Activated T-helper 17 cell treated with anti-CD3 and anti-CD28 coated beads, Interleukin-2, amount 50 U/mL, for 72 hours (primary cell): ENCODE measurements around the gene CABP1. TPM values are rescaled to one million over a fixed set of nuclear protein-coding genes. Genes with fewer than 3 reads are reported as not detected.
"Not testable (repeated sequence)": the region's sequence is repeated elsewhere in the genome, so short reads cannot be mapped to it uniquely, and the experiment has no call there.

Experiments
- ATAC-seq: fragments of 150-1000 bp; cut with Tn5 transposase; replicated peaks from 2 replicates; pipeline ENCODE4 v1.10.0; 2021; ENCODE audit warnings: mild to moderate bottlenecking, moderate library complexity
- H3K27ac Mint-ChIP-seq: one replicate; pipeline ENCODE4 v1.8.0; 2022; ENCODE audit warnings: mixed read lengths
- H3K27me3 Mint-ChIP-seq: one replicate; pipeline ENCODE4 v1.8.0; 2022; ENCODE audit warnings: mixed read lengths
- H3K36me3 Mint-ChIP-seq: one replicate; pipeline ENCODE4 v1.8.0; 2022; ENCODE audit warnings: low read depth, mild to moderate bottlenecking, mixed read lengths
- H3K4me1 Mint-ChIP-seq: one replicate; pipeline ENCODE4 v1.8.0; 2022; ENCODE audit warnings: mixed read lengths
- H3K4me3 Mint-ChIP-seq: one replicate; pipeline ENCODE4 v1.8.0; 2022; ENCODE audit warnings: mild to moderate bottlenecking, mixed read lengths
- H3K9me3 Mint-ChIP-seq: one replicate; pipeline ENCODE4 v1.8.0; 2022; ENCODE audit warnings: mixed read lengths
- total RNA-seq, 2 donors: library from RNA; stranded (reverse); gene quantifications; one replicate each; pipeline ENCODE4 v1.2.3, GENCODE V29; 2022

CABP1 gene
- total RNA-seq = 1 to 10 TPM in 1 of 2 donors, under 1 TPM in 1; 0.56 to 6.9 TPM

- no peak within 1 kb of the TSS for H3K27ac Mint-ChIP-seq
Observed at GRCh38 chr12:120639771-120640721, at the start of gene CABP1. CABP1 (plus strand) TSS chr12:120640626; CDS start chr12:120640686, 60 bp downstream.

GRCh38 chr12:120590741-120591407, 49.6 kb upstream of the CABP1 start:
- Mint-ChIP-seq H3K4me3 (no peak overlapping the region), H3K9me3 (no peaks in the 10 kb centered on the region), H3K27ac (no peak overlapping the region), H3K36me3 (no peaks in the 10 kb centered on the region), H3K27me3 (no peaks in the 10 kb centered on the region), H3K4me1 (no peaks in the 10 kb centered on the region)
- ATAC-seq = no peak

More at GRCh38 chr12:120639771-120640721, at the start of gene CABP1:
- ATAC-seq = peak; percentile 75
- H3K4me3 Mint-ChIP-seq = peak within 1 kb of the TSS; percentile 58
- peaks cover 32% of the 10 kb centered on the region for H3K27me3 Mint-ChIP-seq
- H3K4me1 Mint-ChIP-seq = no peaks in the 10 kb centered on the region
- no peaks in the 10 kb centered on the region for H3K9me3 Mint-ChIP-seq
- H3K36me3 Mint-ChIP-seq = no peaks in the 10 kb centered on the region

GRCh38 chr12:120592121-120593049, 48.0 kb upstream of the CABP1 start:
- H3K4me3 Mint-ChIP-seq = no peak overlapping the region
- peak overlapping the region; percentile 22 for H3K27ac Mint-ChIP-seq
- ATAC-seq = no peak
- no peaks in the 10 kb centered on the region for H3K4me1 Mint-ChIP-seq
- no peaks in the 10 kb centered on the region for H3K9me3 Mint-ChIP-seq
- no peaks in the 10 kb centered on the region for H3K27me3 Mint-ChIP-seq
- no peaks in the 10 kb centered on the region for H3K36me3 Mint-ChIP-seq

GRCh38 chr12:120596901-120597300, 43.5 kb upstream of the CABP1 start:
- H3K27ac Mint-ChIP-seq = no peak overlapping the region
- H3K27me3 Mint-ChIP-seq = peaks cover 9% of the 10 kb centered on the region
- no peak overlapping the region for H3K4me3 Mint-ChIP-seq
- no peaks in the 10 kb centered on the region for H3K4me1 Mint-ChIP-seq
- H3K36me3 Mint-ChIP-seq = no peaks in the 10 kb centered on the region
- H3K9me3 Mint-ChIP-seq = no peaks in the 10 kb centered on the region
- ATAC-seq = no peak

- Mint-ChIP-seq H3K36me3 (no peaks in the 10 kb centered on the region), H3K9me3 (no peaks in the 10 kb centered on the region), H3K27me3 (peaks cover 14% of the 10 kb centered on the region), H3K27ac (no peak overlapping the region), H3K4me3 (no peak overlapping the region), H3K4me1 (no peaks in the 10 kb centered on the region)
- no peak for ATAC-seq
Observed at GRCh38 chr12:120597861-120598260, 42.6 kb upstream of the CABP1 start.

- Mint-ChIP-seq H3K9me3 (no peaks in the 10 kb centered on the region), H3K4me3 (no peak overlapping the region), H3K36me3 (no peaks in the 10 kb centered on the region), H3K27ac (no peak overlapping the region), H3K27me3 (peaks cover 14% of the 10 kb centered on the region), H3K4me1 (no peaks in the 10 kb centered on the region)
- ATAC-seq = no peak
Observed at GRCh38 chr12:120598674-120599463, 41.6 kb upstream of the CABP1 start.

GRCh38 chr12:120599672-120600552, 40.5 kb upstream of the CABP1 start:
- no peak for ATAC-seq
- peaks cover 14% of the 10 kb centered on the region for H3K27me3 Mint-ChIP-seq
- no peaks in the 10 kb centered on the region for H3K36me3 Mint-ChIP-seq
- H3K4me1 Mint-ChIP-seq = no peaks in the 10 kb centered on the region
- no peak overlapping the region for H3K27ac Mint-ChIP-seq
- H3K4me3 Mint-ChIP-seq = no peak overlapping the region
- no peaks in the 10 kb centered on the region for H3K9me3 Mint-ChIP-seq

GRCh38 chr12:120602416-120602815, 38.0 kb upstream of the CABP1 start:
- H3K36me3 Mint-ChIP-seq, H3K4me1 Mint-ChIP-seq, H3K9me3 Mint-ChIP-seq, H3K4me3 Mint-ChIP-seq, H3K27ac Mint-ChIP-seq, ATAC-seq: not testable (repeated sequence)
- H3K27me3 Mint-ChIP-seq = peaks cover 14% of the 10 kb centered on the region

- no peak for ATAC-seq
- no peaks in the 10 kb centered on the region for H3K36me3 Mint-ChIP-seq
- peaks cover 3% of the 10 kb centered on the region for H3K27me3 Mint-ChIP-seq
- no peaks in the 10 kb centered on the region for H3K9me3 Mint-ChIP-seq
- H3K27ac Mint-ChIP-seq = no peak overlapping the region
- H3K4me1 Mint-ChIP-seq = no peaks in the 10 kb centered on the region
- H3K4me3 Mint-ChIP-seq = no peak overlapping the region
Observed at GRCh38 chr12:120610560-120610959, 29.9 kb upstream of the CABP1 start.

GRCh38 chr12:120611534-120611933, 28.9 kb upstream of the CABP1 start:
- not testable (repeated sequence) for H3K36me3 Mint-ChIP-seq, ATAC-seq, H3K27me3 Mint-ChIP-seq, H3K27ac Mint-ChIP-seq, H3K4me1 Mint-ChIP-seq, H3K9me3 Mint-ChIP-seq, H3K4me3 Mint-ChIP-seq

GRCh38 chr12:120614848-120615247, 25.6 kb upstream of the CABP1 start:
- Mint-ChIP-seq H3K36me3 (no peaks in the 10 kb centered on the region), H3K27me3 (peaks cover 6% of the 10 kb centered on the region), H3K4me1 (no peaks in the 10 kb centered on the region), H3K9me3 (no peaks in the 10 kb centered on the region), H3K4me3 (no peak overlapping the region), H3K27ac (peak overlapping the region; percentile 21)
- ATAC-seq = peak; percentile 79

GRCh38 chr12:120617193-120617592, 23.2 kb upstream of the CABP1 start:
- H3K9me3 Mint-ChIP-seq, H3K4me1 Mint-ChIP-seq, H3K36me3 Mint-ChIP-seq, H3K27ac Mint-ChIP-seq, H3K4me3 Mint-ChIP-seq, ATAC-seq: not testable (repeated sequence)
- H3K27me3 Mint-ChIP-seq = peaks cover 13% of the 10 kb centered on the region

- not testable (repeated sequence) for H3K9me3 Mint-ChIP-seq, ATAC-seq, H3K27ac Mint-ChIP-seq
Observed at GRCh38 chr12:120617767-120618166, 22.7 kb upstream of the CABP1 start.

More at GRCh38 chr12:120617767-120618166, 22.7 kb upstream of the CABP1 start:
- H3K27me3 Mint-ChIP-seq = peaks cover 13% of the 10 kb centered on the region
- not testable (repeated sequence) for H3K36me3 Mint-ChIP-seq, H3K4me3 Mint-ChIP-seq, H3K4me1 Mint-ChIP-seq
